ENCODE measurements around the gene TNIK. TPM values are rescaled to one million over a fixed set of nuclear protein-coding genes. Genes with fewer than 3 reads are reported as not detected.

TNIK gene
- total and polyA plus RNA-seq, 10 donors = 0.85 to 34.5 (median 14.1) TPM

DNA sequence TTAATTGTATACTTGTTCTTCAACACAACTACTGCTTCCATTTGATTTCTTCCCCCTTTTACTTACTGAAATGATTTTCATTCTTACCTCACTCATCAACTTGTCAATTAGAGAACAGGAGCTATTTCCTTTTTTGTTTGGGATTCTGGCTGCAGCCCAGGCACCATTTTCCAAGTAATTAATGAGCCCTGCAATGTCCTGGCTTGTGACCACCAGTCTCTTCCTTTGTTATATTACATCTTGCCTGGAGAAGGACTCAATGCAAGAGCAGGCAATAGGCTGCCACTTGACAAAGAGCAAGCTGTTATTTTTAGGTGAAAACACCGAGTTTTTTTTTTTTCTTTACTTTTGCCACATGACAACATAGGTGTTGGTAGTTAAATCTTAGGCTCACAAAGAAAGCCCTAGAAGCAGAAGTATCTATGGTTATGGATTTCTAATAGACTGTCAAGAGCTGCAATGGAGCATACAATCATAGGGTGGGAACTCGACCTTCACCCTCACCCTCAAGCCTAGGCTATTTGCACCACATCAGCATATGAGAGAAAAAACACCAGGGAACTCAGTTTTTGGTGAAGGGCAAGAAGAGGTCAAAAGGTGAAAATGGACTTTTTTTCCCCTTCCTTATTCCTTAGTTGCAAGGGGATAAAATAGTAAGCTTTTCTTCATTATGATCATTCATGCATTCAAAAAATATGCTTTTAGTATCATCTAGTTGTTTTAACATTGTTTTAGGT is 114.9 kb downstream of the TNIK start:
- TF ChIP-seq, protein P1, sequence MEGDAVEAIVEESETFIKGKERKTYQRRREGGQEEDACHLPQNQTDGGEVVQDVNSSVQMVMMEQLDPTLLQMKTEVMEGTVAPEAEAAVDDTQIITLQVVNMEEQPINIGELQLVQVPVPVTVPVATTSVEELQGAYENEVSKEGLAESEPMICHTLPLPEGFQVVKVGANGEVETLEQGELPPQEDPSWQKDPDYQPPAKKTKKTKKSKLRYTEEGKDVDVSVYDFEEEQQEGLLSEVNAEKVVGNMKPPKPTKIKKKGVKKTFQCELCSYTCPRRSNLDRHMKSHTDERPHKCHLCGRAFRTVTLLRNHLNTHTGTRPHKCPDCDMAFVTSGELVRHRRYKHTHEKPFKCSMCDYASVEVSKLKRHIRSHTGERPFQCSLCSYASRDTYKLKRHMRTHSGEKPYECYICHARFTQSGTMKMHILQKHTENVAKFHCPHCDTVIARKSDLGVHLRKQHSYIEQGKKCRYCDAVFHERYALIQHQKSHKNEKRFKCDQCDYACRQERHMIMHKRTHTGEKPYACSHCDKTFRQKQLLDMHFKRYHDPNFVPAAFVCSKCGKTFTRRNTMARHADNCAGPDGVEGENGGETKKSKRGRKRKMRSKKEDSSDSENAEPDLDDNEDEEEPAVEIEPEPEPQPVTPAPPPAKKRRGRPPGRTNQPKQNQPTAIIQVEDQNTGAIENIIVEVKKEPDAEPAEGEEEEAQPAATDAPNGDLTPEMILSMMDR (IDR thresholded peaks at IDR 0.05 in 8 of 11, conservative IDR thresholded peaks at IDR 0.05 in 3 of 11) = no peak
- TF ChIP-seq POLR2A (IDR thresholded peaks at IDR 0.05) (no peak), POLR2AphosphoS5 (IDR thresholded peaks at IDR 0.05) (no peak)
- Histone ChIP-seq H3K4me1 (peaks cover 0 to 18% (median 3%) of the 10 kb centered on the region in 6 donors), H3K36me3 (no peaks in the 10 kb centered on the region), H3K27me3 (replicated peaks in 1 of 7) (no peaks in the 10 kb centered on the region), H3K9me3 (peaks cover 0 to 6% (median 0%) of the 10 kb centered on the region in 8 donors), H3K27ac (no peak overlapping the region), H3K4me3 (no peak overlapping the region)
- WGBS, 5 donors = 77 to 86% (median 84%) methylated on average over 2 of the region's 2 CpGs
- intact Hi-C loops (cut with DNase I; ENCODE audit: low total_unique reads) = no loop called here
- no peak for DNase-seq

DNA sequence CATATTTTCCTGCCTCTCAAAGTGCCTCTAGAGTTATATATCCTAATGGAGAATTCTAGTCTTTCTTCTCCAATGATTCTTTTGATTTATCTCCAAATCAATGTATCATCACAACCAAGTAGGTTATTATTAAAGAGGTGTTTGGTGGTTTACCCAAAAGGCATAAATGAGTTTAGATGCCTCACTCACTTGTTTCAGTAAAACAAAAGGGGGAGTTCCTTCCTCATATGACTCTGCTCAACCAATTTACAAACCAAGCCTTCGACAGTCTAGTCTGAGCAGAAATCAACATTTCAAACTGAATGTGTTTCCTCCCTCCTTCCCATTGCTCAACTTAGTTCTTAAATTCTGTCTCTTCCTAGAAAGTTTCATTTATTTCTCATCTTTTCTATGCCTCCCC is 116.5 kb downstream of the TNIK start:
- TF ChIP-seq POLR2A (IDR thresholded peaks at IDR 0.05) (no peak), POLR2AphosphoS5 (IDR thresholded peaks at IDR 0.05) (no peak)
- TF ChIP-seq, protein P1 (IDR thresholded peaks at IDR 0.05 in 8 of 11, conservative IDR thresholded peaks at IDR 0.05 in 3 of 11) = no peak
- Histone ChIP-seq H3K27me3 (replicated peaks in 1 of 7) (no peaks in the 10 kb centered on the region), H3K4me3 (no peak overlapping the region), H3K9me3 (peaks cover 0 to 6% (median 0%) of the 10 kb centered on the region in 8 donors), H3K27ac (no peak overlapping the region), H3K4me1 (peaks cover 0 to 18% (median 3%) of the 10 kb centered on the region in 6 donors), H3K36me3 (no peaks in the 10 kb centered on the region)
- DNase-seq = no peak
- WGBS, 5 donors = 19 to 48% (median 37%) methylated on average over 1 of the region's 1 CpG
- intact Hi-C loops (cut with DNase I; ENCODE audit: low total_unique reads) = no loop called here

DNA sequence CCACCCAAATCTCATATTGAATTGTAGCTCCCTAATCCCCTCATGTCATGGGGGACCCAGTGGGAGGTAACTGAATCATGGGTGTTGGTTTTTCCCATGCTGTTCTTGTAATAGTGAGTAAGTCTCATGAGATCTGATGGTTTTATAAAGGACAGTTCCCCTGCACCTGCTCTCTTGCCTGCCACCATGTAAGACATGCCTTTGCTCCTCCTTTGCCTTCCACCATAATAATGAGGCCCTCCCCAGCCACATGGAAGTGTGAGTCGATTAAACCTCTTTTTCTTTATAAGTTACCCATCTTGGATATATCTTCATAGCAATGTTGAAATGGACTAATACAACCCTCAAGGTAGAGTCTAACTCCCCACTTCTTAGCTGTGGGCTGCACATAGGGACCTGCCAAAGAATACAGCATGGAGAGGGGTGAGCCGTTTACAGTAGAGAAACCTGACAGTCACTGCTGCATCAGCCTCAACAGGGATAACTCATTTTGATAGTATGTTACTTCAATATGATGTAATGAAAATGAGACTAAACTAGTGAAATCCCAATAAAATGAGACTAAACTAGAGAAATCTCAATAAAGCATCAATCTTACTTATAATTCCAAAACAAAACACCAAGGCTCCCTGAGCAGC is 117.3 kb downstream of the TNIK start:
- H3K27ac ChIP-seq = no peak overlapping the region
- H3K4me1 ChIP-seq = peaks cover 0 to 14% (median 1%) of the 10 kb centered on the region in 6 donors
- H3K36me3 ChIP-seq = no peaks in the 10 kb centered on the region
- 77 to 93% (median 91%) methylated on average over 2 of the region's 2 CpGs for WGBS, 5 donors
- H3K9me3 ChIP-seq = peaks cover 0 to 6% (median 0%) of the 10 kb centered on the region in 8 donors
- no peak for TF ChIP-seq POLR2A (IDR thresholded peaks at IDR 0.05)
- TF ChIP-seq, protein P1 (IDR thresholded peaks at IDR 0.05 in 8 of 11, conservative IDR thresholded peaks at IDR 0.05 in 3 of 11) = no peak
- TF ChIP-seq POLR2AphosphoS5 (IDR thresholded peaks at IDR 0.05) = no peak
- intact Hi-C loops (cut with DNase I; ENCODE audit: low total_unique reads) = no loop called here
- H3K4me3 ChIP-seq = no peak overlapping the region
- DNase-seq = no peak
- H3K27me3 ChIP-seq (replicated peaks in 1 of 7) = no peaks in the 10 kb centered on the region

DNA sequence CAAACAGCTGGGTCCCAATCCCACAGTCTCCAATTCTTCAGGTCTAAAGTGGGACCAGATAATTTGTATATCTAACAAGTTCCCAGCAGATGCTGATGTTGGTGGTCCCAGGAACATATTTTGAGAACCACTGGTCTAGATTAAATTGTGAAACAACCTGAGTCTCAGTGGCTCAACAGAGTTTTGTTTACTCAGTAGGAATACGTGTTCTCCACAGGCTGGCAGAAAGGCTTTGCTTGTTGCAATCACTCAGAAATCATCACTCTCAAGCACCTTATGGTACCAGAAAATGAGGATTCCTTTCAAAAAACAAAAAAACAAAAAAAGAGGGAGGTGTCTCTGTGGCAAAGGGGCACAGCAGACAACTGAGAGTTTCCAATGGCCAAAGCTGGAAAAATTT is 118.0 kb downstream of the TNIK start:
- Histone ChIP-seq H3K4me1 (peaks cover 0 to 8% (median 0%) of the 10 kb centered on the region in 6 donors), H3K4me3 (no peak overlapping the region), H3K36me3 (no peaks in the 10 kb centered on the region), H3K9me3 (peaks cover 0 to 6% (median 0%) of the 10 kb centered on the region in 8 donors), H3K27me3 (replicated peaks in 1 of 7) (no peaks in the 10 kb centered on the region), H3K27ac (no peak overlapping the region)
- intact Hi-C loops (cut with DNase I; ENCODE audit: low total_unique reads) = no loop called here
- DNase-seq = no peak
- TF ChIP-seq, protein P1 (IDR thresholded peaks at IDR 0.05 in 8 of 11, conservative IDR thresholded peaks at IDR 0.05 in 3 of 11) = no peak
- TF ChIP-seq POLR2AphosphoS5 (IDR thresholded peaks at IDR 0.05) (no peak), POLR2A (IDR thresholded peaks at IDR 0.05) (no peak)
- 91 to 100% (median 97%) methylated on average over 1 of the region's 1 CpG for WGBS, 5 donors
